GM21390 (cell line): ENCODE measurements around the gene SLC27A5.
"Not testable (repeated sequence)": the region's sequence is repeated elsewhere in the genome, so short reads cannot be mapped to it uniquely, and the experiment has no call there.

ENCODE experiments used
- ATAC-seq: cut with Tn5 transposase; IDR thresholded peaks from one replicate; pipeline ENCODE4 v1.9.1; 2021; ENCODE audit not compliant: unreplicated experiment

The SLC27A5 gene

GRCh38 chr19:58470837-58471543 lies 40.8 kb downstream of the SLC27A5 start:
- not testable (repeated sequence) for ATAC-seq

GRCh38 chr19:58469241-58470013 lies 42.4 kb downstream of the SLC27A5 start:
- ATAC-seq: no peak

GRCh38 chr19:58468216-58468839 lies 43.5 kb downstream of the SLC27A5 start:
- no peak for ATAC-seq

DNA sequence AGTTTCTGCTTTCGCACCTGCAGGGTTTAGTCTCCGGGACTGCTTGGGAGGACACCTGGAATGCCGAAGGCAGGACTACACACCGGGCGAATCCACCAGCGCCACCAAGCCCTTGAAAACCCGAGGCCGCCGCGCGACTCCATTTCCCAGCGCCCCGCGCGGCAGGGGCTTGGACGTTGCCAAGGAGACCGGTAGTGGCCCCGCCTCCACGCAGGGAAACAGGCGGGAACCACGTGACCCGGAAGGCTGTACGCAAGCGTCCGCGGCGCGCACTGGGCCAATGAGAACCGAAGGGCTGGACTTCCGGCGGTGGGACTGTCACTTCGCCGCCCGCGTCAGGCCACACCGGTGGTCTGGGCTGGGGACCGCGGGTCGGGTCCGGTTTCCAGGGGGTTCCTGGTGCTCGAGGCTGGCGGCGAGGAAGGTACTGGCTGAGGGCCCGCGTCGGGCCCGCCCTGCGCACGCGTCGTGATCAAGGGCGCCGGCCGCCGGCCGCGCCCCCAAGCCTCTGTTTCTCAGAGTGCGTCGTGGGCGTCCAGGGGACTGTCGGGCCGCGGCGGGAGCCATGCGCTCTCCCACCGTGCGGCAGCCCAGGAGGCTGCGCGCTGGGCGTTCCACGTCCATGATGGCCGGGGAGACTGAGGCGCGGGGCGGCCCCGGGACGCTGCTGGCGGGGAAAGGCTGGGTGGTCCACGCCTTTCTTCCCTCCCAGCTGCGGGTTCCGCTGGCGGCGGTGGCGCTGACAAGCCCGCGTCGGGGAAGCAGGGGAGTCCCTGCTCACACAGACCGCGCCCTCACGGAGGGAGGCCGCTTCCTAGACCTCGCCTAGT lies 44.8 kb downstream of the SLC27A5 start, which contains the start of gene ZNF324:
TSS of gene ZNF324 (plus strand) at position 321 of the 830 bp plus-strand sequence. CDS start 2,106 bp downstream, outside the sequence.
- ATAC-seq: peak; percentile 89

GRCh38 chr19:58466089-58466759 lies 45.6 kb downstream of the SLC27A5 start:
- peak; percentile 22 for ATAC-seq

- no peak for ATAC-seq
Observed at GRCh38 chr19:58460039-58460438, 51.8 kb downstream of the SLC27A5 start.

GRCh38 chr19:58456111-58456510 lies 55.7 kb downstream of the SLC27A5 start:
- ATAC-seq: no peak

DNA sequence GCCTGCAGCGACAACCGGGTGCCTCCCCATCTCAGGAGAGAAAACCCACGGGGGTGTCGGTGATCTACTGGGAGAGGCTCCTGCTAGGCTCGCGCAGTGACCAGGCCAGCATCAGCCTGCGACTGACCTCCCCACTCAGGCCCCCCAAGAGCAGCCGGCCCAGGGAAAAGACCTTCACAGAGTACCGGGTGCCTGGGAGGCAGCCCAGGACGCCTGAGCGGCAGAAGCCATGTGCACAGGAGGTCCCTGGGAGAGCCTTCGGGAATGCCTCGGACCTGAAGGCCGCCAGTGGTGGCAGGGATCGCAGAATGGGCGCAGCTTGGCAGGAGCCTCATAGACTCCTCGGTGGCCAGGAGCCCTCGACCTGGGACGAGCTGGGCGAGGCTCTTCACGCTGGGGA lies 56.5 kb downstream of the SLC27A5 start:
- ATAC-seq: no peak

GRCh38 chr19:58453743-58454142 lies 58.0 kb downstream of the SLC27A5 start:
- ATAC-seq: no peak

- peak; percentile 91 for ATAC-seq
Observed at GRCh38 chr19:58451358-58452101, 60.3 kb downstream of the SLC27A5 start, which contains the start of gene ZNF324B. Gene ZNF324B (plus strand): TSS chr19:58451622. CDS start chr19:58453702, 2,080 bp downstream.

DNA sequence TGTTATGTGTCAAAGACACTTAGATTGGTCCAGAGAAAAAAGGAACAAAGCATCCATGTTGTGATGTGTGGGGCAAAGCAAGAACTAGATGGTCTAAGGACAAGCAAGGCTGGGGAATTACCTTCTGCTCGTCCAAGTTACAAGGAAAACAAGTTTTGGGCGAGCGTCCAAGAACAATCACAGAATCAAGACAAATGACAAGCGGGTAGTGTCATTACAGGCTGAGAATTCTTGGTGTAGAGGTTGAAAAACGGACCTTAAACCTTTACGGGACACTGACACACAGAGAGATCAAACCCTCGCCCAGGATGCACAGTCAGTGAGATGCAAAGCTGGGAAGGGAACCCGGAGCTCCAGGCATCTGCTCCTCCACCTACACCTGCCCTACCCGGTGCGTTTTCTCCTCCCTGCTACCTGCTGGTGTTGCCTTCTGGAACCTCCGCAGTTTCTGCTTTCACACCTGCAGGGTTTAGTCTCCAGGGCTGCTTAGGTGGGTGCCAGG lies 60.9 kb downstream of the SLC27A5 start:
- ATAC-seq: no peak

- ATAC-seq: not testable (repeated sequence)
Observed at GRCh38 chr19:58449980-58450379, 61.8 kb downstream of the SLC27A5 start.

DNA sequence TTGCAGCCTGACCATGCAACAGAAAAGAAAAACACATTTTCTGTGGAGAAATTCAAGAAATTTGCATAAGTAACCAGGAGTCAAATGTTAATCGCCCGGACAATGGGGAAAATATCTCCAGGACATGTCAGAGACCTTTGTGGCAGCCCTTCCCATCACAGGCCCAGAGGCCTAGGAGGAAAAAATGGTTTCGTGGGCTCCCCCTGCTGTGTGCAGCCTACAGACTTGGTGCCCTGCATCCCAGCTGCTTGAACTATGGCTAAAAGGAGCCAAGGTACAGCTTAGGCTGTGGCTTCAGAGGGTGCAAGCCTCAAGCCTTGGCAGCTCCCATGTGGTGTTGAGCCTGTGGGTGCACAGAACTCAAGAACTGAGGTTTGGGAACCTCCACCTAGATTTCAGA lies 62.9 kb downstream of the SLC27A5 start:
- ATAC-seq: not testable (repeated sequence)
